DMS153 treated with DMSO at 0.1 percent for 48 hours (cell line): ENCODE data around the gene LTBP1.
"Not testable (repeated sequence)": the region's sequence is repeated elsewhere in the genome, so short reads cannot be mapped to it uniquely, and the experiment has no call there.

Experiments
- DNase-seq: peaks from one replicate; lab custom pipeline; 2025; ENCODE audit not compliant: unreplicated experiment; lab: John Stamatoyannopoulos, UW

The LTBP1 gene

GRCh38 chr2:33034784-33035183 is 88.0 kb downstream of the LTBP1 start:
- DNase-seq, result no peak

GRCh38 chr2:33038230-33038629 is 91.5 kb downstream of the LTBP1 start:
- no peak for DNase-seq

DNA sequence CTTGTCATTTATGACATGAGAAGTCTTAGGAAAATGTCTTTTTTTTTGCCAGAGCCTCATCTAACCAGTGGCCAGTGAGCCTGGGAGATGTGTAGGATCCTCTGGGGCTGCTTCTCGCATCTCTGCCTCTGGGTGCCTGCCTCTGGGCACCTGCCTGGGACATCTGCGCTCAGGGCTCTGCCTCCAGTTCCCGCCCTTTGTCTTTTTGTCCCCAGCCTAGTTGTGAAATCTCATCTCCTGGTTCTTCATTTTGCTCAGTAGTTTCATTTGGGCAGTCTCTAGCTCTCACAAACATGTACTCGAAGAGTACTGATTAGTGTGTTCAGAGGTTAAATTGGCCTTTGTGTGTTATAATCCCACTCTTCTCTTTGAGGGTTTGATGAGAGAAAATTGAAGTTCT is 92.0 kb downstream of the LTBP1 start:
- DNase-seq, result no peak

DNA sequence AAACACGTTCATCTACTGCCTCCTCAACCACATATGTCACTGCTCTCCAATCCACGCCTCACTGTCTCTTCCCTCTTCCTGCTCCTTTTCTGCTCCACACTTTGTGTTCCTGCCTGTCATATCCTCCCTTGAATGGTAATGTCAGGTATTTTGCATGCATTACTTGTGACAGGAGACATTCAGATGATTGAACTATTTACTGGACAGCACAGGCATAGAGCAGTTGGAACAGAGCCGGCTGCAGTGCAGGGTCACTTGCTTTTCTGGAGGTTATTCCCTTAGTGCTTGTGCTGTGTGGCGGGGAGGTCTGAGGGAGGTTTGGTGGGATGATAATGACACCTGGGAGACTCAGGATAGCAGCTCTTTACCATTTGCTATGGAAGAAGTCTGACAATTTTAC is 93.8 kb downstream of the LTBP1 start:
- DNase-seq, result no peak

GRCh38 chr2:33042265-33042664 is 95.5 kb downstream of the LTBP1 start:
- no peak for DNase-seq

DNA sequence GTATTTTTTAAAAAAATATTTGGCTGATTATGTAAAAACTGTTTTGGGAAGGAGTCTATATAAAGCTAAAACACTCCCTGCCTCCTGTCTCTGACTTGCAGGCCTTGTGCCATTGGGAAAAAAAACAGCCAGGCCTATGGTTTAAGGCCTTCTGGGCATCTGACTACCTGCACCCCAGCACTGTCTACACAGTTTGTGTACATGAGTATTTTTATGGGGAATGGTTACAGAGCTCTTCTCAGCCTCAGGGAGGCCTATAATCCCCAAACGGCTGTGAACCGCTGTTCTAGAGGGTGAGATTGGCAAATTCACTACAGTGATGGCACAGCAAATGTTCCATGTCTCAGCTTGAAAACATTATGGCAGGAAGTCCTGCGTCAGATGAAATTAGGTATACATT is 96.1 kb downstream of the LTBP1 start:
- no peak for DNase-seq

- DNase-seq, result no peak
These were observed 101.2 kb downstream of the LTBP1 start for GRCh38 chr2:33047939-33048338.

GRCh38 chr2:33051586-33052360 is 105.0 kb downstream of the LTBP1 start:
- no peak for DNase-seq

- no peak for DNase-seq
These were observed 105.6 kb downstream of the LTBP1 start for GRCh38 chr2:33052361-33052735.

DNA sequence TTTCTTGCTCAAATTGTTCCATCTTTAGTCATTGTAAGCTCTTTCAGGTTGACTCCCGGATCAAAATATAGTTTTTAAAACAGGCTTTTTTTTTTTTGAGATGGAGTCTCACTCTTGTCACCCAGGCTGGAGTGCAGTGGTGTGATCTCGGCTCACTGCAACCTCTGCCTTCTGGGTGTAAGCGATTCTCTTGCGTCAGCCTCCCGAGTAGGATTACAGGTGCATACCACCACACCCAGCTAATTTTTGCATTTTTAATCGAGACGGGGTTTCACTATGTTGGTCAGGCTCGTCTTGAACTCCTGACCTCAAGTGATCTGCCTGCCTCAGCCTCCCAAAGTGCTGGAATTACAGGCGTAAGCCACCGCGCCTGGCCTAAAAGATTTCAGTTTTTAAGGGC is 106.0 kb downstream of the LTBP1 start:
- not testable (repeated sequence) for DNase-seq

DNA sequence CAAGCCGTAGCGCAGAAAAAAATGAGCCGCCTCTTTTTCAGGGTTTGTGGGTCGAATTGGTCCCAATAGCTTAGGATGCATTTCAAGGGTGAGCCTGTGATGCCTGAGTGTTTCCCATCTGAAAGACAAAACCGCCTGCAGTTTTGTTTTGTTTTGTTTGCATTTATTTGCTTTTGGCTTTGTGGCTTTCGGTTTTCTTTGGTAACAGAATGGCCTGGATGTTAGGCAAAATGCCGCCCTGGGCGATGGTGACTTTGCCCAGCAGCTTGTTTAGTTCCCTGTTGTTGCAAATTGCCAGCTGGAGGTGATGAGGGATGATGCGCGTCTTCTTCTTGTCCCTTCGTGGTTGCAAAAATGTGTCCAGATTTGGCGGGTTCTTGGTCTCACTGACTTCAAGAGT is 109.4 kb downstream of the LTBP1 start:
- no peak for DNase-seq

DNA sequence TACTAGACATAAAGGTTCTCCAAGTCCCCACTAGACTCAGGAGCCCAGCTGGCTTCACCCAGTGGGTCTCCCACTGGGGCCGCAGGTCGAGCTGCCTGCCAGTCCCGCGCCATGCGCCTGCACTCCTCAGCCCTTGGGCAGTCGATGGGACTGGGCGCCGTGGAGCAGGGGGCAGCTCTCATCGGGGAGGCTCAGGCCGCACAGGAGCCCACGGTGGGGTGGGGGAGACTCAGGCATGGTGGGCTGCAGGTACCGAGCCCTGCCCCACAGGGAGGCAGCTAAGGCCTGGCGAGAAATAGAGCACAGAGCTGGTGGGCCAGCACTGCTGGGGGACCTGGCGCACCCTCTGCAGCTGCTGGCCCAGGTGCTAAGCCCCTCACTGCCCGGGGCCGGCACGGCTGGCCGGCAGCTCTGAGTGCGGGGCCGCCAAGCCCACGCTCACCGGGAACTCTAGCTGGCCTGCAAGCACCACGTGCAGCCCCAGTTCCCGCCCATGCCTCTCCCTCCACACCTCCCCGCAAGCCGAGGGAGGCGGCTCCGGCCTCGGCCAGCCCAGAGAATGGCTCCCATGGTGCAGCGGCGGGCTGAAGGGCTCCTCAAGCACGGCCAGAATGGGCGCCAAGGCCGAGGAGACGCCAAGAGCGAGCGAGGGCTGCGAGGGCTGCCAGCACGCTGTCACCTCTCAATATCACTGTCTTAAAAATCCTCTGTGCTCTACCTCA is 110.7 kb downstream of the LTBP1 start:
- DNase-seq, result not testable (repeated sequence)

DNA sequence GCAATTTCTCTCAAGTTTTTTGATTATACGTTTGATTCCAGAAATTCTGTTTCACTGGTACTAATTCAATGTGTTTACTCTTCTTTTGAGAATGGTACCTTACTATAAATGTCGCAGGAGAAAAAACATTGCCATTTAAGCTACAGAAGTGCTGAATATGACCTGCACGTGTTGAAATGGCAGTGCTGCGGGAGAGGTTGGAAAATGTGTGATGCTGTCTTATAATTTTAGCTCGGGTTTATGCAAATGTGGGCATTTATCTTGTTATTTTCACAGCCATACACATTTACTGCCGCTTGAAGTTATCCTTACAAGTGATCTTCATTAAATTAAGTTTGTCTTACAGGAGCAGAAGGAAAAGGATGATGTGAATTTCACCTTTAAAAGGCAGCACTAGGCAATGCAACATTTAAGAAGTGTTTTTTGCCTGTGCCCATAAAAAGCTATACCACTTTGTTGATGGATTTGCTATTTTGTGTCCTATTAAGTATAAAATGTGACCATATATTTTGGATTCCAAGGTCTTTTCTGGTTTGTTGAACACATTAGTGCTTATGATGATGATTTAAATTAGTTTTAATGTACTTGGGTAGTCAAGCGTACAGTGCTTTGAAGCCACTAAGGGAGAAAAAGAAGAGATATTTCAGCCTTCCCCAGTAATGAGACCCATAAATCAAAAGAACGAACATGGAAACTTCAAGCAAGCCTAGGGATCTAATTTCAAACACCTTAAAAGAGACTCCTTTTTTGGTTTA is 112.1 kb downstream of the LTBP1 start:
- no peak for DNase-seq

GRCh38 chr2:33059471-33060156 is 112.9 kb downstream of the LTBP1 start:
- DNase-seq, result no peak

GRCh38 chr2:33060405-33060804 is 113.7 kb downstream of the LTBP1 start:
- DNase-seq, result no peak

DNA sequence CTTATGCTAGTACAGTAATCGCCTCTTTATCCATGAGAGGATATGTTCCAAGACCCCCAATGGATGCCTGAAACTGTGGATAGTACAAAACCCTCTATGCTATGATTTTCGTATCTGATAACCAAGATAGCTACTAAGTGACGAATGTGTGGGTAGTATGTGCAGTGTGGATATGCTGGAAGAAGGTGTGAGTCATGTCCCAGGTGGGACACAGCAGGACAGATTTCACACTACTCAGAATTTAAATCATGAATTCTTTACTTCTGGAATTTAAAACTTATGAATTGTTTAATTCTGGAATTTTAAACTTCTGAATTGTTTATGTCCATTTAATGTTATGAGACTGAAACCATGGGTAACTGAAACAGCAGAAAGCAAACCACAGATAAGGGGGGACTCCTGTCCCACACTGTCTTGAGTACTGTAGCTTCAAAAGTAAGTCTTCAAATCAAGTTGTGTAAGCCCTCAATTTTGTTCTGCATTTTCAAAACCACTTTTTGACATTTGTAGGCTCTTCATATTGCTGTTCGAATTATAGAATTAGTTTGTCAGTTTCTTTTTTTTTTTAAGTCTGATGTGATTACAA is 116.0 kb downstream of the LTBP1 start:
- DNase-seq, result no peak

DNA sequence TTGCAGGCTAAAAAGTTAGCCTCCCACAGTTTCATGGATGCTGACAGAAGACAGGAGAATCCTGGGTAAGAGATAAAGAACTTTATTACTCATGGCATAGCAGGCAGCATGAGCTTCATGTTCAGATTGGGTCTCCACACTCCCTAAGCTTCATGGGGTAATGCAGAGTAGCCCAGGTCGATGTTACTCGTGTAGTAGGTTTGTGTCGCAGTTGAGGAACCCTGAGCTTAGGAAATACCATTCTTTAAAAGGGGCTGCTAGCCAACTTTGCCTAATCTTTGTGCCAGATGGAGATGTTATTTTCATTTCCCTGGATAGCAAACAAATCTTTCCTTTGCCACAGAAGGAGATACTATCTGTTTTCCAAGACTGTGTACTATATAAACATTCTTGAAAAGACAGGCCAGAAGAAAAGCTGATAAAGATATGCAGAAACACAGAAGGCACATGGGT is 117.6 kb downstream of the LTBP1 start:
- DNase-seq, result no peak

GRCh38 chr2:33067598-33067997 is 120.8 kb downstream of the LTBP1 start:
- DNase-seq, result no peak

- no peak for DNase-seq
These were observed 121.5 kb downstream of the LTBP1 start for GRCh38 chr2:33068261-33068660.

DNA sequence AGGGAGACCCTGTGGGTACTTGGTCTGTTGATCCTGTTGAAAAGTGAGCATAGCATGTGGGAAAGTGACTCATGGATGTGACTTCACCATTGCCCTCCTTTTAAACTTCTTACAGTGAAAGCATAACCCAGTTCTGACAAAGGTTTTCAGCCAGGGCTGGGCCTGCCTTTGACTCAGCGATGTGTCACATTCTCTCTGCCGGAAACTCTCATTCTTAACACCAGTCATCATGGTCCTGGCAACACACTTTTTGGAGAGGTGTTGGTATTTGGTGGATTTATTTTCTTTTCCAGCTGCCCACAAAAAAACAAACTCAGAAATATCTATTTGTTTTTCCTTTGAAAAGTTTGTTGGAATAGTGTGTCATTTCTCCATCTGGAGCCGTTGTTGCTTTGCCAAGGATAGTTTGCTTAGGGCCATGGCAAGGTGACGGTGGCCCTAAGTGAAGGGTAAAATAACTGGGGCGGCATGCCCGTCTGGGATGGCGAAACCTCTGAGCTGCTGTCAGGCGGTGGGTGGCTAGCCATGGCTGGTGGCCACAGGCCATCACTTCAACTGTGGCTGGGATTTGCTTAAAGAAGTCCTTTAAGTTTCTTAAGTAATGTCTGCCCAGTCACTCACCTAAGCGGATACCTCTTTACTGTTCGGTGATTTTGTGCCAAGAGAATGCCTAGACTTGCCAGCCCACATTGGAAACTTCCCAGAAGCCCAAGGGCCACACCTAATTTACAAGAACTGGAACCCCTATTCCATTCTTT is 123.3 kb downstream of the LTBP1 start:
- DNase-seq, result no peak
